Loucy (cell line): ENCODE measurements around the gene SPNS3.

ENCODE experiments used
- EZH2phosphoT487 ChIP-seq: fragments of 200-600 bp; IDR thresholded peaks from 2 replicates; pipeline ENCODE4 v1.6.1; 2018; ENCODE audit warnings: antibody characterized with exemption, mild to moderate bottlenecking, moderate library complexity, borderline replicate concordance
- TF ChIP-seq, protein P1 (sequence below): fragments of 200-600 bp; sonication (generic); conservative IDR thresholded peaks from 2 replicates; pipeline ENCODE4 v1.5.1; 2014; ENCODE audit warnings: mild to moderate bottlenecking, antibody characterized with exemption, low read length

DNA sequence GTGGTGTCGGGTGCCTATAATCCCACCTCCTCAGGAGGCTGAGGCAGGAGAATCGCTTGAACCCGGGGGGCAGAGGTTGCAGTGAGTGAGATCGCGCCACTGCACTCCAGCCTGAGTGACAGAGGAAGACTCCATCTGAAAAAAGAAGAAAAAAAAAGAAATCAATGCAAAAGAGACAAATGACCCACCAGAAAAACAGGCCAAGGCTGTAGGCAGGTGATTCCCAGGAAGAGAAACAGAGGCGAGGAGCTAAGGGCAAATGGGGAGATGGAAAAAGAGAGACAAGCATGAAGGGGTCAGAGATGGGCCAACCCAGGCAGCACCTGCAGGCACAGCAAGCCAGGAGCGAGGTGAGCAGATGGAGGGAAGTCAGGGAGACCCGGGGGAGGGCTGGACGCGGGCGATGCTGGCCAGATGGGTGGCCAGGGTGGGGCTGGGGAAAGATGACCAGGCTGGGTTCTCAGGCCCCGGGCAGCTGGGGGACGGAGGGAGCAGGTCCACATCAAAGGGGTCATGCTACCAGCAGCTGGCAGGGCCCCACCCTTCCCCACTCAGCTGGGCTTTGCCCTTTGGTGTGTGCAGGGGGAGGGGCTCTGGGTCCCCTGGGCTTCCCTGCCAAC, 95.9 kb downstream of the SPNS3 start:
- TF ChIP-seq, protein P1, sequence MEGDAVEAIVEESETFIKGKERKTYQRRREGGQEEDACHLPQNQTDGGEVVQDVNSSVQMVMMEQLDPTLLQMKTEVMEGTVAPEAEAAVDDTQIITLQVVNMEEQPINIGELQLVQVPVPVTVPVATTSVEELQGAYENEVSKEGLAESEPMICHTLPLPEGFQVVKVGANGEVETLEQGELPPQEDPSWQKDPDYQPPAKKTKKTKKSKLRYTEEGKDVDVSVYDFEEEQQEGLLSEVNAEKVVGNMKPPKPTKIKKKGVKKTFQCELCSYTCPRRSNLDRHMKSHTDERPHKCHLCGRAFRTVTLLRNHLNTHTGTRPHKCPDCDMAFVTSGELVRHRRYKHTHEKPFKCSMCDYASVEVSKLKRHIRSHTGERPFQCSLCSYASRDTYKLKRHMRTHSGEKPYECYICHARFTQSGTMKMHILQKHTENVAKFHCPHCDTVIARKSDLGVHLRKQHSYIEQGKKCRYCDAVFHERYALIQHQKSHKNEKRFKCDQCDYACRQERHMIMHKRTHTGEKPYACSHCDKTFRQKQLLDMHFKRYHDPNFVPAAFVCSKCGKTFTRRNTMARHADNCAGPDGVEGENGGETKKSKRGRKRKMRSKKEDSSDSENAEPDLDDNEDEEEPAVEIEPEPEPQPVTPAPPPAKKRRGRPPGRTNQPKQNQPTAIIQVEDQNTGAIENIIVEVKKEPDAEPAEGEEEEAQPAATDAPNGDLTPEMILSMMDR = no peak
- TF ChIP-seq EZH2phosphoT487 = no peak
